Measurements from ENCODE around the gene PSD2. TPM values are rescaled to one million over a fixed set of nuclear protein-coding genes. Genes with fewer than 3 reads are reported as not detected.
A peak's percentile ranks its signal among the peaks of the same experiment; 100 is the strongest.
"Not testable (repeated sequence)": the region's sequence is repeated elsewhere in the genome, so short reads cannot be mapped to it uniquely, and the experiment has no call there.

Gene PSD2
- total RNA-seq, 6 experiments from 2014 or later: 0.04 to 0.07 (median 0.07) TPM; not detected in 3

DNA sequence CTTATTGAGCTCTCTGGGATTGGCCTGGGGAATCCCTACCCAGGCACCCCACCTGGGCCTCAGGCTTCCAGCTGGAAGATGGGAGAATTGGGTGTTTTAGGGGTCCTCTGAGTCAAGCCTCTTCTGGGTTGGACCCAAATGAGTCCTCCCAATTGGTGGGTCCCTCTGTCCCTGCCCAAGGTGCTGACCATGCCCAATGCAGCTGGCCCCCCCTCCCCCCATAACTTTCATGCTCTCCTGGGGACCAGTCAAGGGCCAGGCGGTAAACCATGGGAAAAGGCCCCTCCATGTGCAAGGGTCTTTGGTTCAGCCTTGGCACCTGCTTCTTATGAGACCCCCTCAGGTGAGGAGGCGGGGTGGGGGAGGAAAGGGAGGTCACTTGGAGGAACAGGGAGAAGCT, 3.4 kb upstream of the PSD2 start:
- Histone ChIP-seq H3K4me1 (no peaks in the 10 kb centered on the region), H3K9me3 (no peaks in the 10 kb centered on the region), H3K4me3 (no peak overlapping the region), H3K36me3 (no peaks in the 10 kb centered on the region), H3K27me3 (peaks cover 0 to 11% of the 10 kb centered on the region in 2 donors), H3K27ac (no peak overlapping the region)
- DNase-seq (no peak), ATAC-seq (no peak)
- WGBS (ENCODE audit: insufficient coverage, low coverage, low lambda C conversion rate, missing lambda C conversion rate): no CpG with 5 or more reads among the region's 2 CpGs
- intact Hi-C loops (cut with DNase I): loop anchor here (5.0 kb wide), 3 partner anchors 45 to 175 kb away; no protein-coding TSS in a partner anchor
- TF ChIP-seq CTCF (IDR thresholded peaks at IDR 0.05): no peak
- no peak for TF ChIP-seq POLR2A (IDR thresholded peaks at IDR 0.05)

- intact Hi-C loops (cut with DNase I): loop anchor here (5.0 kb wide), 3 partner anchors 45 to 175 kb away; no protein-coding TSS in a partner anchor
- DNase-seq, ATAC-seq, H3K27ac ChIP-seq, H3K4me1 ChIP-seq, H3K4me3 ChIP-seq, H3K9me3 ChIP-seq, H3K36me3 ChIP-seq: not testable (repeated sequence)
- peaks cover 0 to 11% of the 10 kb centered on the region in 2 donors for H3K27me3 ChIP-seq
- 93% methylated on average over 2 of the region's 2 CpGs for WGBS (ENCODE audit: insufficient coverage, low coverage, low lambda C conversion rate, missing lambda C conversion rate)
Measured at GRCh38 chr5:139792655-139793054, 3.0 kb upstream of the PSD2 start.

GRCh38 chr5:139794067-139794846, 1.4 kb upstream of the PSD2 start:
- TF ChIP-seq CTCF (IDR thresholded peaks at IDR 0.05): no peak
- TF ChIP-seq POLR2A (IDR thresholded peaks at IDR 0.05): no peak

DNA sequence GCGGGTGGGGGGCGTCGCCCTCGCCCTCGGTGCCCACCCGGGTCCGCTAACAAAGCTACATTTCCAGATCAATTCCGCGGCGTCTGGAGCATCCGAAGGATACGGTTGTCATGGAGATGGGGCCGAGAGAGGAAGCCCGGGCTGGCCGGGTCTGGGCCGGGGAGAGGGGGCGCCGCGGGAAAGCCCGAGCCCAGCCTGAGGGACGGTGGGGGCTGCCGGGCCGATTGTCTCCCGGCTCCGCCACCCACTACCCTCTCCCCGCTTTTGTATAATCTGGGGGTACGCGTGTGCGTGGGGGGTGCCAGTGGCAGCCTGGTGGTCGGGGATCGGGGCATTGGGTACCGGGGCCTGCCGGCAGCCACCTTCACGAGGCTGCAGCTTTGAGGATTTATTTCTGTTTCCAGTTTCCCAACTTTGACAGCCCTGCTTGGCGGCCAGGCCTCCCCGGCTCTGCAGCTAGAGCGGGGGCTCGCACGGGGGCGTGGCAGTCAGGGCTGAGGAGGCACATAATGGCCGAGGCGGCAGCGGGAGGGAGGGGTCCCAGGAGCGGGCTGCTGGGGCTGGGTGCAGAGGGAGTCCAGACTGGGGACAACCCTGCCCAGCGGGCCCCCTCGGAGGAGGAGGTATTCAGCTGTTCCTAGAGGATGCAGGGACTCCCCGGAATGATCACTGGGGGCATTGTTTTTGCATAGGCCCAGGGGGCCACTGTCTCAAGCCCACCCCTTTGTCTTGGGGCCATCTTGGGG, 626 bp downstream of the PSD2 start:
- intact Hi-C loops (cut with DNase I): no loop called here
- H3K4me3 ChIP-seq: peak overlapping the region in 1 of 3 donors; percentile 24
- no peak for ATAC-seq
- H3K9me3 ChIP-seq: no peaks in the 10 kb centered on the region
- no peak for TF ChIP-seq CTCF (IDR thresholded peaks at IDR 0.05)
- no peak for TF ChIP-seq POLR2A (IDR thresholded peaks at IDR 0.05)
- WGBS (ENCODE audit: insufficient coverage, low coverage, low lambda C conversion rate, missing lambda C conversion rate): 4% methylated on average over 12 of the region's 47 CpGs
- H3K4me1 ChIP-seq: no peaks in the 10 kb centered on the region
- H3K27me3 ChIP-seq: peaks cover 0 to 11% of the 10 kb centered on the region in 2 donors
- DNase-seq: no peak
- no peak overlapping the region for H3K27ac ChIP-seq
- H3K36me3 ChIP-seq: no peaks in the 10 kb centered on the region

More at GRCh38 chr5:139794067-139794846, 1.4 kb upstream of the PSD2 start:
- DNase-seq: no peak
- H3K27ac ChIP-seq: no peak overlapping the region
- WGBS (ENCODE audit: insufficient coverage, low coverage, low lambda C conversion rate, missing lambda C conversion rate): 55% methylated on average over 4 of the region's 6 CpGs
- H3K4me3 ChIP-seq: no peak overlapping the region
- H3K9me3 ChIP-seq: no peaks in the 10 kb centered on the region
- no peaks in the 10 kb centered on the region for H3K4me1 ChIP-seq
- H3K27me3 ChIP-seq: peaks cover 0 to 11% of the 10 kb centered on the region in 2 donors
- no peak for ATAC-seq
- H3K36me3 ChIP-seq: no peaks in the 10 kb centered on the region
- intact Hi-C loops (cut with DNase I): loop anchor here (5.0 kb wide), 3 partner anchors 43 to 173 kb away; no protein-coding TSS in a partner anchor

DNA sequence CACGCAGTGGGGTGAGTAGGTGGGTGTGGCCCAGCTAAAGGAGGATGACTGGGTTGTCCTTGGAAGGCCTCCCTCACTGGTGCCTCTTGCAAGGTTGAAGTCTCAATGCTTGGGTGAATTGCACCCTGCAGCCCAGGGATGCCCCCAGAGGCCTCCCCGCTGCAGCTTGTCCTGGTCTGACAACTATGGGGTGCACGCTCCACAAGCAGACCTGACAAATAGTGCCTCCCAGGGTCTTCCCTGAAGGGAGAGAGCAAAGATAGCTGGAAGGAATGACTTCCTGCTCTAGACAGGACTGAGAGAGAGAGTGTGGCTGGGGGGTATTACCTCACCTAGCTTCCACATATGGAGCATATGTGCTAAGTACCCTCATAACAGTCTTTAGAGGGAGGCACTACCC, 1.7 kb downstream of the PSD2 start:
- DNase-seq: no peak
- no CpG with 5 or more reads among the region's 3 CpGs for WGBS (ENCODE audit: insufficient coverage, low coverage, low lambda C conversion rate, missing lambda C conversion rate)

More for the DNA sequence above, 1.7 kb downstream of the PSD2 start:
- Histone ChIP-seq H3K4me1 (no peaks in the 10 kb centered on the region), H3K9me3 (no peaks in the 10 kb centered on the region), H3K27me3 (peaks cover 0 to 11% of the 10 kb centered on the region in 2 donors), H3K36me3 (no peaks in the 10 kb centered on the region), H3K27ac (no peak overlapping the region), H3K4me3 (no peak overlapping the region)
- ATAC-seq: no peak
- intact Hi-C loops (cut with DNase I): no loop called here
- TF ChIP-seq CTCF (IDR thresholded peaks at IDR 0.05) (no peak), POLR2A (IDR thresholded peaks at IDR 0.05) (no peak)

Data from right lobe of liver (tissue), 6 donors.